ENCODE data around the gene LRRC7.

DNA sequence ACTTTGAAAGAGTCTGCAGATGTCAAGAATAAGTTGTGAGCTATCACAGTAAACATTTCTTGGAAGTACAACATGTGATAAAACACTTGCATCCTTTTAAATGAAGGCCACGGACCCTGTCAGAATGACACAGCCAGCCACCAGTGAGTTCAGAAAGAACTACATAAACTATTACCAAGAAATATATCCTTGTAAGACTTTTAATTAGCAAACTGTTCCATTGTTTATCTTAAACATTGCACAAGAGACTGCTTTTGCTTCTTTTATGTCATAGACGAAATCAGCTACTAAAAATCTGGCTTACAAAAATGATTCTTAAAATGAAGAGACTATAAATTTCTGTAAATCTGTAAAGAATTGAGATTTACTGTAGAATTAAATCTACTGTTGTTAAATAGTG, 17.9 kb downstream of the LRRC7 start:
- TF ChIP-seq, protein P1, sequence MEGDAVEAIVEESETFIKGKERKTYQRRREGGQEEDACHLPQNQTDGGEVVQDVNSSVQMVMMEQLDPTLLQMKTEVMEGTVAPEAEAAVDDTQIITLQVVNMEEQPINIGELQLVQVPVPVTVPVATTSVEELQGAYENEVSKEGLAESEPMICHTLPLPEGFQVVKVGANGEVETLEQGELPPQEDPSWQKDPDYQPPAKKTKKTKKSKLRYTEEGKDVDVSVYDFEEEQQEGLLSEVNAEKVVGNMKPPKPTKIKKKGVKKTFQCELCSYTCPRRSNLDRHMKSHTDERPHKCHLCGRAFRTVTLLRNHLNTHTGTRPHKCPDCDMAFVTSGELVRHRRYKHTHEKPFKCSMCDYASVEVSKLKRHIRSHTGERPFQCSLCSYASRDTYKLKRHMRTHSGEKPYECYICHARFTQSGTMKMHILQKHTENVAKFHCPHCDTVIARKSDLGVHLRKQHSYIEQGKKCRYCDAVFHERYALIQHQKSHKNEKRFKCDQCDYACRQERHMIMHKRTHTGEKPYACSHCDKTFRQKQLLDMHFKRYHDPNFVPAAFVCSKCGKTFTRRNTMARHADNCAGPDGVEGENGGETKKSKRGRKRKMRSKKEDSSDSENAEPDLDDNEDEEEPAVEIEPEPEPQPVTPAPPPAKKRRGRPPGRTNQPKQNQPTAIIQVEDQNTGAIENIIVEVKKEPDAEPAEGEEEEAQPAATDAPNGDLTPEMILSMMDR (IDR thresholded peaks at IDR 0.05; ENCODE audit: poor library complexity), result no peak
- TF ChIP-seq EZH2 (IDR thresholded peaks at IDR 0.05; ENCODE audit: borderline replicate concordance), result no peak
- TF ChIP-seq EZH2phosphoT487 (IDR thresholded peaks at IDR 0.05; ENCODE audit: low read depth, severe bottlenecking, unreplicated experiment), result no peak
